H1 (cell line): ENCODE data around the gene OXA1L. TPM values are rescaled to one million over a fixed set of nuclear protein-coding genes. Genes with fewer than 3 reads are reported as not detected.

Experiments
- CTCF ChIA-PET: fragments of 300-600 bp; sonication (Branson Sonifier 250); formaldehyde crosslinking; loops from one replicate; lab custom pipeline; 2021; ENCODE audit not compliant: partially characterized antibody; lab: Charles Lee
- POLR2A ChIA-PET: fragments of 300-600 bp; sonication (Branson Sonifier 250); formaldehyde crosslinking; loops from one replicate; lab custom pipeline; 2021; ENCODE audit warnings: inconsistent platforms; ENCODE audit not compliant: partially characterized antibody; lab: Charles Lee
- DNase-seq, 2 experiments: peaks; one replicate each; pipeline versions ENCODE4 v3.0.0 to v3.0.0-alpha.2; 2010 to 2022; ENCODE audit warnings: low spot score in 2 of 2, low read depth in 1 of 2, mixed read lengths in 1 of 2
- FAIRE-seq: peaks from 2 replicates; lab custom pipeline; 2011; peaks lifted over from hg19 to GRCh38; lab: Jason Lieb, UNC
- H2AFZ ChIP-seq: 2 replicates; pipeline ENCODE4 v1.8.1; 2012; ENCODE audit warnings: low read length, inconsistent platforms
- H2AK5ac ChIP-seq: 2 replicates; pipeline ENCODE4 v1.6.1; 2013; ENCODE audit warnings: low read depth, low read length
- H2BK120ac ChIP-seq: replicated peaks from 2 replicates; pipeline ENCODE3; 2013; ENCODE audit warnings: low read depth, low read length, inconsistent platforms
- H2BK12ac ChIP-seq: 2 replicates; pipeline ENCODE4 v1.6.1; 2013; ENCODE audit warnings: low read depth, low read length
- H2BK15ac ChIP-seq: 2 replicates; pipeline ENCODE4 v1.6.1; 2013; ENCODE audit warnings: low read length
- H2BK20ac ChIP-seq: 2 replicates; pipeline ENCODE4 v1.6.1; 2013; ENCODE audit warnings: low read length
- H2BK5ac ChIP-seq: 2 replicates; pipeline ENCODE4 v1.6.1; 2013; ENCODE audit warnings: low read depth, low read length
- H3K14ac ChIP-seq: 2 replicates; pipeline ENCODE4 v1.6.1; 2013; ENCODE audit warnings: inconsistent platforms; ENCODE audit not compliant: insufficient read length
- H3K18ac ChIP-seq: 2 replicates; pipeline ENCODE4 v1.6.1; 2013; ENCODE audit warnings: low read length; ENCODE audit errors: extremely low read depth
- H3K23ac ChIP-seq: 2 replicates; pipeline ENCODE4 v1.6.1; 2013; ENCODE audit warnings: inconsistent platforms; ENCODE audit not compliant: insufficient read length
- H3K23me2 ChIP-seq: 2 replicates; pipeline ENCODE4 v1.6.1; 2013; ENCODE audit warnings: low read depth, low read length
- H3K27ac ChIP-seq: 2 replicates; pipeline ENCODE4 v1.6.1; 2011; ENCODE audit warnings: low read depth, low read length, inconsistent platforms
- H3K27me3 ChIP-seq, 4 experiments: replicated peaks in 1 of 4; 1 replicate in 1 of 4; 2 replicates in 3 of 4; pipeline versions ENCODE4 v1.6.1 to v1.8.1; 2011 to 2013; ENCODE audit warnings: low read length in 3 of 4, mild to moderate bottlenecking in 3 of 4, inconsistent platforms in 2 of 4, mixed read lengths in 2 of 4, moderate library complexity in 1 of 4; ENCODE audit not compliant: control insufficient read depth in 3 of 4, insufficient read depth in 3 of 4; ENCODE audit errors: extremely low read depth in 1 of 4
- H3K36me3 ChIP-seq, 4 experiments: 2 replicates each; pipeline versions ENCODE4 v1.6.1 to v1.8.1; 2011 to 2013; ENCODE audit warnings: mild to moderate bottlenecking in 4 of 4, low read length in 3 of 4, moderate library complexity in 2 of 4, control low read depth in 1 of 4, inconsistent platforms in 1 of 4; ENCODE audit not compliant: insufficient read depth in 4 of 4, control insufficient read depth in 2 of 4
- H3K4ac ChIP-seq: replicated peaks from 2 replicates; pipeline ENCODE3; 2013; ENCODE audit warnings: low read length, low read depth, mixed read lengths, inconsistent platforms; ENCODE audit not compliant: insufficient read length
- H3K4me1 ChIP-seq, 4 experiments: replicated peaks in 1 of 4; 1 replicate in 1 of 4; 2 replicates in 3 of 4; pipeline versions ENCODE4 v1.6.1 to v1.8.1; 2011 to 2013; ENCODE audit warnings: low read length in 3 of 4, inconsistent platforms in 2 of 4, mixed read lengths in 1 of 4; ENCODE audit not compliant: insufficient read depth in 4 of 4, control insufficient read depth in 3 of 4
- H3K4me2 ChIP-seq, 2 experiments: 2 replicates each; pipeline versions ENCODE4 v1.6.1 to v1.8.1; 2011 to 2013; ENCODE audit warnings: low read depth in 2 of 2, low read length in 2 of 2, control low read depth in 1 of 2, inconsistent platforms in 1 of 2, mild to moderate bottlenecking in 1 of 2; ENCODE audit not compliant: insufficient read depth in 1 of 2
- H3K4me3 ChIP-seq, 4 experiments: fragments of 200-600, 300-600 bp in 1 of 4; sonication (generic), shearing (Covaris generic), sonication (Bioruptor Twin) in 1 of 4; 2 replicates each; pipeline versions ENCODE4 v1.5.1 to v1.8.1; 2011 to 2016; ENCODE audit warnings: low read length in 4 of 4, low read depth in 3 of 4, control low read depth in 2 of 4, inconsistent platforms in 2 of 4, mild to moderate bottlenecking in 2 of 4, mixed read lengths in 1 of 4, moderate library complexity in 1 of 4; ENCODE audit not compliant: insufficient read depth in 2 of 4; ENCODE audit errors: extremely low read depth in 1 of 4
- H3K56ac ChIP-seq: replicated peaks from 2 replicates; pipeline ENCODE3; 2013; ENCODE audit warnings: low read depth, mild to moderate bottlenecking, mixed read lengths, low read length, inconsistent platforms; ENCODE audit not compliant: insufficient read length
- H3K79me1 ChIP-seq: 2 replicates; pipeline ENCODE4 v1.6.1; 2013; ENCODE audit warnings: low read depth, low read length, control low read depth
- H3K79me2 ChIP-seq, 2 experiments: 2 replicates each; pipeline versions ENCODE4 v1.6.1 to v1.8.1; 2012 to 2013; ENCODE audit warnings: low read length in 2 of 2, mild to moderate bottlenecking in 2 of 2, inconsistent platforms in 1 of 2; ENCODE audit not compliant: insufficient read depth in 2 of 2, control insufficient read depth in 1 of 2
- H3K9ac ChIP-seq, 4 experiments: replicated peaks in 1 of 4; 1 replicate in 1 of 4; 2 replicates in 3 of 4; pipeline versions ENCODE4 v1.6.1 to v1.8.1; 2011 to 2013; ENCODE audit warnings: low read depth in 3 of 4, low read length in 3 of 4, control low read depth in 2 of 4, mild to moderate bottlenecking in 2 of 4, moderate library complexity in 2 of 4, inconsistent platforms in 1 of 4; ENCODE audit errors: extremely low read depth in 1 of 4
- H3K9me3 ChIP-seq, 2 experiments: 2 replicates each; pipeline versions ENCODE4 v1.6.1 to v1.8.1; 2012 to 2013; ENCODE audit warnings: mild to moderate bottlenecking in 2 of 2, moderate library complexity in 2 of 2, control low read depth in 1 of 2, inconsistent platforms in 1 of 2, low read depth in 1 of 2, low read length in 1 of 2, mixed read lengths in 1 of 2; ENCODE audit not compliant: insufficient read depth in 2 of 2
- H4K20me1 ChIP-seq, 2 experiments: replicated peaks in 1 of 2; 2 replicates each; pipeline versions ENCODE3 to v1.8.1; 2011 to 2013; ENCODE audit warnings: inconsistent platforms in 2 of 2, low read length in 2 of 2, mild to moderate bottlenecking in 1 of 2; ENCODE audit not compliant: insufficient read depth in 2 of 2, control insufficient read depth in 1 of 2
- H4K5ac ChIP-seq: 2 replicates; pipeline ENCODE4 v1.6.1; 2013; ENCODE audit warnings: low read length, low read depth, mixed read lengths, inconsistent platforms; ENCODE audit not compliant: insufficient read length
- H4K8ac ChIP-seq: 2 replicates; pipeline ENCODE4 v1.8.0; 2013; ENCODE audit warnings: mild to moderate bottlenecking, moderate library complexity, low read length, inconsistent platforms; ENCODE audit not compliant: insufficient read depth; ENCODE audit errors: extremely low read depth
- H4K91ac ChIP-seq: replicated peaks from 2 replicates; pipeline ENCODE3; 2013; ENCODE audit warnings: low read length, mixed read lengths, inconsistent platforms; ENCODE audit not compliant: insufficient read length
- ASH2L ChIP-seq: fragments of 200-600, 300-600 bp; sonication (generic); IDR thresholded peaks from one replicate; pipeline ENCODE4 v1.7.1; 2017; ENCODE audit warnings: low read length
- BACH1 ChIP-seq: IDR thresholded peaks from 2 replicates; pipeline ENCODE4 v1.6.1; 2012; ENCODE audit warnings: low read length, improper control_type of control experiment
- BRCA1 ChIP-seq: IDR thresholded peaks from 2 replicates; pipeline ENCODE4 v1.6.1; 2012; ENCODE audit warnings: low read depth, low read length, improper control_type of control experiment
- CTBP2 ChIP-seq: IDR thresholded peaks from 2 replicates; pipeline ENCODE4 v1.7.0; 2011; ENCODE audit warnings: borderline replicate concordance, mild to moderate bottlenecking, moderate library complexity, mixed read lengths, low read length; ENCODE audit not compliant: insufficient read depth, insufficient read length
- FOSL1 ChIP-seq: IDR thresholded peaks from 2 replicates; pipeline ENCODE4 v1.6.1; 2011; ENCODE audit warnings: mild to moderate bottlenecking, low read depth, low read length, moderate library complexity; ENCODE audit not compliant: insufficient read depth
- NRF1 ChIP-seq: IDR thresholded peaks from 2 replicates; pipeline ENCODE4 v1.6.1; 2011; ENCODE audit warnings: mild to moderate bottlenecking, low read depth, low read length, improper control_type of control experiment
- PHF8 ChIP-seq: fragments of 200-600 bp; sonication (generic); conservative IDR thresholded peaks from 2 replicates; pipeline ENCODE4 v1.7.1; 2012; ENCODE audit warnings: low read depth, mild to moderate bottlenecking, inconsistent platforms, low read length, moderate library complexity
- SIX5 ChIP-seq: IDR thresholded peaks from 2 replicates; pipeline ENCODE4 v1.6.1; 2011; ENCODE audit warnings: mild to moderate bottlenecking, low read depth, low read length
- SP1 ChIP-seq: IDR thresholded peaks from 2 replicates; pipeline ENCODE4 v1.6.1; 2011; ENCODE audit warnings: low read depth, low read length
- SUZ12 ChIP-seq: fragments of 200-600 bp; sonication (generic); IDR thresholded peaks from 2 replicates; pipeline ENCODE4 v1.6.1; 2012; ENCODE audit warnings: mild to moderate bottlenecking, inconsistent platforms, low read length, moderate library complexity, mixed read lengths
- TAF7 ChIP-seq: optimal IDR thresholded peaks from 2 replicates; pipeline ENCODE3; 2011; ENCODE audit warnings: low read depth, mild to moderate bottlenecking, inconsistent platforms, low read length, moderate library complexity, borderline replicate concordance
- TEAD4 ChIP-seq: IDR thresholded peaks from 2 replicates; pipeline ENCODE4 v1.6.1; 2012; ENCODE audit warnings: low read depth, low read length, inconsistent platforms, mixed read lengths
- ZNF274 ChIP-seq: IDR thresholded peaks from 2 replicates; pipeline ENCODE4 v1.7.0; 2012; ENCODE audit warnings: low read length, borderline replicate concordance; ENCODE audit errors: extremely low read depth
- WGBS, 2 experiments: shearing (Covaris generic) in 1 of 2; methylation state at CpG; one replicate each; pipeline versions ENCODE4 v1.1.6 to v1.1.7; 2013 to 2015; ENCODE audit warnings: low lambda C conversion rate in 2 of 2, mixed read lengths in 2 of 2, inconsistent platforms in 1 of 2, low coverage in 1 of 2, missing lambda C conversion rate in 1 of 2; ENCODE audit not compliant: insufficient replicate concordance in 2 of 2, insufficient coverage in 1 of 2, insufficient read length in 1 of 2; ENCODE audit errors: extremely low coverage in 1 of 2, missing lambda C conversion rate in 1 of 2; 5-methylcytosine and 5-hydroxymethylcytosine counted together
- polyA plus RNA-seq, 7 experiments: library from polyadenylated mRNA; depleted of rRNA in 3 of 7; stranded (reverse) in 5 of 7; unstranded in 2 of 7; fragments of >200 nt in 5 of 7; fragments of 200-250 nt in 2 of 7; gene quantifications; 1 replicate in 5 of 7; 2 replicates in 1 of 7; 4 replicates in 1 of 7; pipeline versions ENCODE4 v1.2.1 to v1.2.3, GENCODE V29; 2011 to 2013; ENCODE audit warnings: missing spikeins in 2 of 7, mixed read lengths in 2 of 7
- total RNA-seq: library from RNA; stranded (reverse); fragmentation: NEBNext Ultra II Directional; extraction: Animal tissue kit (Norgen Biotek cat#: 25700); gene quantifications from 2 replicates; pipeline ENCODE4 v1.2.1, GENCODE V29; 2021
- TF ChIP-seq, protein P1 (sequence below): IDR thresholded peaks from 2 replicates; pipeline ENCODE4 v1.6.1; 2012; ENCODE audit warnings: low read length, inconsistent platforms

Gene OXA1L
- total and polyA plus RNA-seq, 2 of the 8 experiments (the other 6 are each of a cell fraction or from before 2014, with no cell fraction given) = 125 to 199 TPM

DNA sequence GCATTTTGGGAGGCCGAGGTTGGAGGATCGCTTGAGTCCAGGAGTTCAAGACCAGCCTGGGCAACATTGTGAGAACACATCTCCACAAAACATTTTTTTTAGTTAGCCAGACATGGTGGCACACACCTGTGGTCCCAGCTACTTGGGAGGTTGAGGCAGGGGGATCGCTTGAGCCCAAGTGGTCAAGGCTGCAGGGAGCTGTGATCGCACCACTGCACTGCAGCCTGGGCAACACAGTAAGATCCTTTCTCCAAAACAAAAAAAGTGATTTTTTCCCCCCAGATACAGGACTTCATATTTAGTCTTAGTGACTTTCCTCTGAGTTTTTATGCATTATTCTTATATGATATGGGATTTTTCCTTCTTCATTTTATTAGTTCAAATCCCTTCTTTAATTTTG, 20.2 kb downstream of the OXA1L start:
- Histone ChIP-seq H3K79me2 (no peaks in the 10 kb centered on the region), H4K91ac (no peak overlapping the region), H3K4ac (no peak overlapping the region), H3K9ac (no peak overlapping the region), H3K14ac (no peak overlapping the region), H3K56ac (no peak overlapping the region), H3K27me3 (no peaks in the 10 kb centered on the region), H2BK12ac (no peak overlapping the region), H3K4me1 (no peaks in the 10 kb centered on the region), H3K4me3 (no peak overlapping the region), H3K18ac (no peak overlapping the region), H2AK5ac (no peak overlapping the region), H3K4me2 (no peak overlapping the region), H3K36me3 (no peaks in the 10 kb centered on the region), H2BK5ac (no peak overlapping the region), H4K8ac (no peak overlapping the region), H3K27ac (no peak overlapping the region), H3K23me2 (no peaks in the 10 kb centered on the region), H3K23ac (no peak overlapping the region), H2AFZ (no peak overlapping the region), H4K5ac (no peak overlapping the region), H2BK120ac (no peak overlapping the region), H3K79me1 (no peaks in the 10 kb centered on the region), H2BK20ac (no peak overlapping the region), H2BK15ac (no peak overlapping the region), H3K9me3 (no peaks in the 10 kb centered on the region), H4K20me1 (no peaks in the 10 kb centered on the region)
- 90% methylated on average over 4 of the region's 4 CpGs; no CpG with 5 or more reads in 1 of the 2 experiments for WGBS, 2 experiments
- ChIA-PET CTCF (interaction anchor here (1.0 kb wide), 1 partner anchor 20 kb away, joined by 3 read pairs; no protein-coding TSS in a partner anchor), POLR2A (no interaction called here)
- FAIRE-seq = no peak
- DNase-seq = no peak
- no peak for TF ChIP-seq BRCA1
- TF ChIP-seq ZNF274 = no peak
- no peak for TF ChIP-seq ASH2L
- TF ChIP-seq PHF8 = no peak
- TF ChIP-seq TEAD4 = no peak
- TF ChIP-seq NRF1 = no peak
- no peak for TF ChIP-seq BACH1
- TF ChIP-seq, protein P1, sequence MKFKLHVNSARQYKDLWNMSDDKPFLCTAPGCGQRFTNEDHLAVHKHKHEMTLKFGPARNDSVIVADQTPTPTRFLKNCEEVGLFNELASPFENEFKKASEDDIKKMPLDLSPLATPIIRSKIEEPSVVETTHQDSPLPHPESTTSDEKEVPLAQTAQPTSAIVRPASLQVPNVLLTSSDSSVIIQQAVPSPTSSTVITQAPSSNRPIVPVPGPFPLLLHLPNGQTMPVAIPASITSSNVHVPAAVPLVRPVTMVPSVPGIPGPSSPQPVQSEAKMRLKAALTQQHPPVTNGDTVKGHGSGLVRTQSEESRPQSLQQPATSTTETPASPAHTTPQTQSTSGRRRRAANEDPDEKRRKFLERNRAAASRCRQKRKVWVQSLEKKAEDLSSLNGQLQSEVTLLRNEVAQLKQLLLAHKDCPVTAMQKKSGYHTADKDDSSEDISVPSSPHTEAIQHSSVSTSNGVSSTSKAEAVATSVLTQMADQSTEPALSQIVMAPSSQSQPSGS = no peak
- no peak for TF ChIP-seq SIX5
- no peak for TF ChIP-seq TAF7
- no peak for TF ChIP-seq SP1
- TF ChIP-seq FOSL1 = no peak
- TF ChIP-seq CTBP2 = no peak
- no peak for TF ChIP-seq SUZ12
